Measurements from ENCODE around the gene LRRC3. TPM values are rescaled to one million over a fixed set of nuclear protein-coding genes. Genes with fewer than 3 reads are reported as not detected.
A peak's percentile ranks its signal among the peaks of the same experiment; 100 is the strongest.

Gene LRRC3
- total RNA-seq, 3 donors from 2014 or later, result 2.1 to 17.9 (median 2.7) TPM

DNA sequence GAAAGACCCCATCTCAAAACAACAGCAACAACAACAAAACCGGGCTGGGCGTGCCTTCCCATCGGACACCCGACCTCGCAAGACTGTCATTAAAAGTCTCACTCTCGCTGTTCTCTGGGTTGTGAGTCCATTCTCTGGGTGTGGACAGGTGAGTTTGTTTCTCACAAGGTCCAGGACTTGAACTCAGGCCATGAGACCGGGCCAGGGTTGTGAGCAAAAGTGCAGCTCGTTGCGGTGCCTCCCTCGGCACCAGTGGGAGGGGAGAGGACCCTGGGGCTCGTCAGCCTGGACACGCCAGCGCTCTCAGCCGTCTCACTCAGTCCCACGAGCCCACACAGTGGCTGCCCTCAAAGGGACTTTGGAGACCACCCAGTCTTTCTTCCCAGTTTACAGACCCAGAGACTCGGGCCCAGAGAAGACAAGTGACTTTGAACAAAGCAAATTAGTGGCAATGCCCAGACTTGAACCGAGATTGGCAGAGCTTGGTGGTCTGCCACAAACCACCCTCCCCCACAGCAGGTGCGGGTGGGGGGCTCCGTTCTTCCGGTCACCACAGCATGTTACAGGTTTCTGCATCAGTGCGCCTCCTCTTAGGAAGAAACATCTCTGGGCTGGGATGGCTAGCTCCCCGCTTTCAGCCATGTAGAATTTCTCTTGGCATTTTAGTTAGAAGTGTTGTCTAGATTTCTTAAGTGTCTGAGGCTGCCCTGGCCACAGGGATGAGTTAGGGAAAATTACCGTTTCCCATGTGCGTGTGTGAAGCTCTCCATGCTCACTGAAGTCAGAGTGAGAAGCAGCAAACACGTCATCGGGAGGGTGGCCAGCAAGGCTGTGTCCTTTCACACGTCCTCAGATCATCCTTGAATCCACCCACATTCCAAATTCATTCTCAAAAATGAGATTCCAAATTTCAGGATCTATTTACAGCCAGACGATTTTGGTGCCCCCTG lies 28.3 kb downstream of the LRRC3 start:
- intact Hi-C loops (cut with DNase I, micrococcal nuclease), result no loop called here
- no peaks in the 10 kb centered on the region for H3K9me3 ChIP-seq
- no peak for DNase-seq
- H3K36me3 ChIP-seq (ENCODE audit: low read depth), result no peaks in the 10 kb centered on the region
- ATAC-seq, result no peak
- TF ChIP-seq, protein P1, sequence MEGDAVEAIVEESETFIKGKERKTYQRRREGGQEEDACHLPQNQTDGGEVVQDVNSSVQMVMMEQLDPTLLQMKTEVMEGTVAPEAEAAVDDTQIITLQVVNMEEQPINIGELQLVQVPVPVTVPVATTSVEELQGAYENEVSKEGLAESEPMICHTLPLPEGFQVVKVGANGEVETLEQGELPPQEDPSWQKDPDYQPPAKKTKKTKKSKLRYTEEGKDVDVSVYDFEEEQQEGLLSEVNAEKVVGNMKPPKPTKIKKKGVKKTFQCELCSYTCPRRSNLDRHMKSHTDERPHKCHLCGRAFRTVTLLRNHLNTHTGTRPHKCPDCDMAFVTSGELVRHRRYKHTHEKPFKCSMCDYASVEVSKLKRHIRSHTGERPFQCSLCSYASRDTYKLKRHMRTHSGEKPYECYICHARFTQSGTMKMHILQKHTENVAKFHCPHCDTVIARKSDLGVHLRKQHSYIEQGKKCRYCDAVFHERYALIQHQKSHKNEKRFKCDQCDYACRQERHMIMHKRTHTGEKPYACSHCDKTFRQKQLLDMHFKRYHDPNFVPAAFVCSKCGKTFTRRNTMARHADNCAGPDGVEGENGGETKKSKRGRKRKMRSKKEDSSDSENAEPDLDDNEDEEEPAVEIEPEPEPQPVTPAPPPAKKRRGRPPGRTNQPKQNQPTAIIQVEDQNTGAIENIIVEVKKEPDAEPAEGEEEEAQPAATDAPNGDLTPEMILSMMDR (IDR thresholded peaks at IDR 0.05), result no peak
- no peak overlapping the region for H3K4me3 ChIP-seq
- H3K4me1 ChIP-seq (ENCODE audit: low read depth), result no peaks in the 10 kb centered on the region

DNA sequence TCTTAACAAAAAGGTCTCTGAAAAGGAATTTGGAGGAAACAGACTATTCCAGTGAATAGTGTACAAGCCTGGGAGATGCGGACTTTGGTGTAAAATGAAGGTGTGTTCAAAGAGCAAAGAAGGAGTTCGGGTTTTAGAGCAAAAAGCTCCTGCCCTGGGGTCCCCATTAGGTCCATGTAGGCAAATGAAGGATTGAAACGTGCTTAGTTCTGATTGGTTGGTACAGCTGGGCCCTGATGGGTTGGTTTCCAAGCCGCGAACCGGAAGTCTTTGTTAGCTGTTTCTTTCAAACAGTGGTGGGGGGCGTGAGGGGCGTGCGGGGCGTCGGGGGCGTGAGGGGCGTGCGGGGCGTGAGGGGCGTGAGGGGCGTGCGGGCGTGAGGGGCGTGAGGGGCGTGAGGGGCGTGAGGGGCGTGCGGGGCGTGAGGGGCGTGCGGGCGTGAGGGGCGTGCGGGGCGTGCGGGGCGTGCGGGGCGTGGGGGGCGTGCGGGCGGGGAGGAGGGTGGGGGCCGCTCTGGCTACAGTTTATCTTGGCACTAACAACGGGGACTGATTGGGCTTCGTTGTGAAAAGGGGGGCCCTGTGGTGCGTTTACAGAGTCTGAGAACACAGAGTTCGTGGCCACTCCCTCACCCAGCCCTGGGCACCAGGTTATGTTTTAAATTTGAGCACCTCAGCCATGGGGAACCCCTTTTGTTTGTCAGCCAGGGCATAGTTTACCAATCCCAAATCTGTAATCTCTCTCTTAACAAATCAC lies 29.4 kb downstream of the LRRC3 start:
- Histone ChIP-seq H3K4me1 (ENCODE audit: low read depth) (no peaks in the 10 kb centered on the region), H3K4me3 (no peak overlapping the region), H3K9me3 (no peaks in the 10 kb centered on the region), H3K36me3 (ENCODE audit: low read depth) (no peaks in the 10 kb centered on the region)
- TF ChIP-seq, protein P1 (IDR thresholded peaks at IDR 0.05), result no peak
- intact Hi-C loops (cut with DNase I, micrococcal nuclease), result no loop called here
- ATAC-seq (no peak), DNase-seq (no peak)

DNA sequence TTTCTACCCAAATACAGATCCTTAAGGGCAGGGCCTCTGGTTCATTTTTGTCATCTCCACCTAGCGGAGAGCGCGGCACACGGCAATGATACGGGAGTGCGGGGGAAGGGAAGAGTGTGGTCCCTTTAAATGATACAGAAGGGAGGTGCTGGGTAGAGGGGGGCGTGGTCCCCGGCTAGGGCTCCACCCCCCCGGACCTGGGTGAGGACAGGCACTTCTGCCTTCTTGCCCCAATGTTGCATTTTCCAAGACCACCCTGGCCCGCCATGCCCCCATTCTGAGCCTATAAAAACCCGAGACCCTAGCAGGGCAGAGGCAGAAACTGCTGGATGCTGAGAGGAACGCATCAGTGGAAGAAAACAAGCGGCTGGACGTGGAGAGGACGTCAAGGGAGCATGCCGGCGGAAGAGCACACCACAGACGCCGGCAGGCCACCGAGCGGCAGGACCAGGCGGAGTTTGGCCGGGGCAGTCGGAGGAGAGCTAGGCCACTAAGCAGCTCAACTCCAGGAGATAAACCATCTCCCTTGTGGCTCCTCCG lies 30.0 kb downstream of the LRRC3 start:
- DNase-seq, result peak in 1 of 3 donors; percentile 24
- no peaks in the 10 kb centered on the region for H3K36me3 ChIP-seq (ENCODE audit: low read depth)
- peak; percentile 64 for ATAC-seq
- H3K4me3 ChIP-seq, result no peak overlapping the region
- intact Hi-C loops (cut with DNase I, micrococcal nuclease), result no loop called here
- TF ChIP-seq, protein P1 (IDR thresholded peaks at IDR 0.05), result no peak
- no peaks in the 10 kb centered on the region for H3K9me3 ChIP-seq
- no peaks in the 10 kb centered on the region for H3K4me1 ChIP-seq (ENCODE audit: low read depth)

GRCh38 chr21:44485796-44486195 lies 30.5 kb downstream of the LRRC3 start:
- intact Hi-C loops (cut with DNase I, micrococcal nuclease), result no loop called here

GRCh38 chr21:44486302-44486701 lies 31.0 kb downstream of the LRRC3 start:
- TF ChIP-seq, protein P1 (IDR thresholded peaks at IDR 0.05), result no peak
- DNase-seq, result no peak
- no peak for ATAC-seq
- no peak overlapping the region for H3K4me3 ChIP-seq
- H3K4me1 ChIP-seq (ENCODE audit: low read depth), result no peaks in the 10 kb centered on the region
- no peaks in the 10 kb centered on the region for H3K9me3 ChIP-seq
- intact Hi-C loops (cut with DNase I, micrococcal nuclease), result no loop called here
- no peaks in the 10 kb centered on the region for H3K36me3 ChIP-seq (ENCODE audit: low read depth)

More at GRCh38 chr21:44485796-44486195, 30.5 kb downstream of the LRRC3 start:
- no peak for DNase-seq
- Histone ChIP-seq H3K9me3 (no peaks in the 10 kb centered on the region), H3K4me3 (no peak overlapping the region), H3K4me1 (ENCODE audit: low read depth) (no peaks in the 10 kb centered on the region), H3K36me3 (ENCODE audit: low read depth) (no peaks in the 10 kb centered on the region)
- TF ChIP-seq, protein P1 (IDR thresholded peaks at IDR 0.05), result no peak
- no peak for ATAC-seq

Measured in mucosa of descending colon (tissue), 3 donors.